RWPE1 (cell line): ENCODE data around the gene NLRP12.

Source experiments
- CTCF ChIA-PET: fragments of 350-600 bp; sonication (Branson Sonifier 250); formaldehyde crosslinking; extraction: SDS; loops from one replicate; lab custom pipeline; 2021; lab: Yijun Ruan, JAX
- POLR2A ChIA-PET: fragments of 400-600 bp; formaldehyde crosslinking; extraction: SDS; loops from one replicate; lab custom pipeline; 2020; ENCODE audit warnings: antibody characterized with exemption; ENCODE audit not compliant: low non-redundant PET; lab: Yijun Ruan, JAX
- DNase-seq: peaks from one replicate; pipeline ENCODE4 v3.0.0; 2012; ENCODE audit warnings: low spot score
- H3K27ac ChIP-seq: fragments of 450-650 bp; 2 replicates; pipeline ENCODE4 v1.5.1; 2017
- CTCF ChIP-seq: fragments of 450-650 bp; conservative IDR thresholded peaks from 2 replicates; pipeline ENCODE4 v1.5.1; 2017; ENCODE audit warnings: low read depth, mild to moderate bottlenecking

NLRP12 gene

GRCh38 chr19:53795019-53795418, 29.1 kb downstream of the NLRP12 start:
- POLR2A ChIA-PET = no interaction called here
- DNase-seq = no peak
- TF ChIP-seq CTCF = no peak
- H3K27ac ChIP-seq = no peak overlapping the region
- CTCF ChIA-PET = no interaction called here

- ChIA-PET CTCF (interaction anchor here (0.5 to 1.9 kb wide), 20 partner anchors 9 to 599 kb away, joined by 3 to 12 read pairs (median 3); no protein-coding TSS in a partner anchor), POLR2A (interaction anchor here (0.5 kb wide), 1 partner anchor 287 kb away, joined by 3 read pairs; no protein-coding TSS in a partner anchor)
- TF ChIP-seq CTCF = peak; percentile 95
- peak; percentile 79 for DNase-seq
- no peak overlapping the region for H3K27ac ChIP-seq
Observed at GRCh38 chr19:53792721-53793433, 31.2 kb downstream of the NLRP12 start.

GRCh38 chr19:53789708-53790678, 34.1 kb downstream of the NLRP12 start:
- H3K27ac ChIP-seq = no peak overlapping the region
- CTCF ChIA-PET = interaction anchor here (0.6 kb wide), 2 partner anchors 151 to 255 kb away, joined by 3 to 4 read pairs; no protein-coding TSS in a partner anchor
- POLR2A ChIA-PET = no interaction called here
- no peak for TF ChIP-seq CTCF
- DNase-seq = no peak

- no peak for TF ChIP-seq CTCF
- no peak overlapping the region for H3K27ac ChIP-seq
- ChIA-PET POLR2A (no interaction called here), CTCF (no interaction called here)
- DNase-seq = no peak
Observed at GRCh38 chr19:53787266-53787665, 36.8 kb downstream of the NLRP12 start.

- ChIA-PET POLR2A (no interaction called here), CTCF (no interaction called here)
- DNase-seq = no peak
- no peak for TF ChIP-seq CTCF
- H3K27ac ChIP-seq = no peak overlapping the region
Observed at GRCh38 chr19:53786744-53787143, 37.4 kb downstream of the NLRP12 start.

GRCh38 chr19:53785196-53785889, 38.8 kb downstream of the NLRP12 start:
- DNase-seq = no peak
- ChIA-PET CTCF (no interaction called here), POLR2A (interaction anchor here (0.7 kb wide), 1 partner anchor 25 kb away, joined by 5 read pairs; no protein-coding TSS in a partner anchor)
- H3K27ac ChIP-seq = no peak overlapping the region
- TF ChIP-seq CTCF = no peak
